GM12872 (cell line): ENCODE measurements around the gene FMN1.

Experiments
- TF ChIP-seq, protein P1 (sequence below): IDR thresholded peaks from 3 replicates; pipeline ENCODE4 v1.5.1; 2011; ENCODE audit warnings: low read depth, mild to moderate bottlenecking, low read length, moderate library complexity; ENCODE audit not compliant: insufficient read depth

Gene FMN1

GRCh38 chr15:33099213-33099612 lies 95.3 kb downstream of the FMN1 start:
- TF ChIP-seq, protein P1, sequence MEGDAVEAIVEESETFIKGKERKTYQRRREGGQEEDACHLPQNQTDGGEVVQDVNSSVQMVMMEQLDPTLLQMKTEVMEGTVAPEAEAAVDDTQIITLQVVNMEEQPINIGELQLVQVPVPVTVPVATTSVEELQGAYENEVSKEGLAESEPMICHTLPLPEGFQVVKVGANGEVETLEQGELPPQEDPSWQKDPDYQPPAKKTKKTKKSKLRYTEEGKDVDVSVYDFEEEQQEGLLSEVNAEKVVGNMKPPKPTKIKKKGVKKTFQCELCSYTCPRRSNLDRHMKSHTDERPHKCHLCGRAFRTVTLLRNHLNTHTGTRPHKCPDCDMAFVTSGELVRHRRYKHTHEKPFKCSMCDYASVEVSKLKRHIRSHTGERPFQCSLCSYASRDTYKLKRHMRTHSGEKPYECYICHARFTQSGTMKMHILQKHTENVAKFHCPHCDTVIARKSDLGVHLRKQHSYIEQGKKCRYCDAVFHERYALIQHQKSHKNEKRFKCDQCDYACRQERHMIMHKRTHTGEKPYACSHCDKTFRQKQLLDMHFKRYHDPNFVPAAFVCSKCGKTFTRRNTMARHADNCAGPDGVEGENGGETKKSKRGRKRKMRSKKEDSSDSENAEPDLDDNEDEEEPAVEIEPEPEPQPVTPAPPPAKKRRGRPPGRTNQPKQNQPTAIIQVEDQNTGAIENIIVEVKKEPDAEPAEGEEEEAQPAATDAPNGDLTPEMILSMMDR: no peak

GRCh38 chr15:33098094-33099058 lies 96.1 kb downstream of the FMN1 start:
- TF ChIP-seq, protein P1: no peak

GRCh38 chr15:33096134-33096533 lies 98.4 kb downstream of the FMN1 start:
- TF ChIP-seq, protein P1: no peak

- TF ChIP-seq, protein P1: no peak
Observed at GRCh38 chr15:33095641-33096040, 98.9 kb downstream of the FMN1 start.

GRCh38 chr15:33094336-33094735 lies 100.2 kb downstream of the FMN1 start:
- TF ChIP-seq, protein P1: no peak

DNA sequence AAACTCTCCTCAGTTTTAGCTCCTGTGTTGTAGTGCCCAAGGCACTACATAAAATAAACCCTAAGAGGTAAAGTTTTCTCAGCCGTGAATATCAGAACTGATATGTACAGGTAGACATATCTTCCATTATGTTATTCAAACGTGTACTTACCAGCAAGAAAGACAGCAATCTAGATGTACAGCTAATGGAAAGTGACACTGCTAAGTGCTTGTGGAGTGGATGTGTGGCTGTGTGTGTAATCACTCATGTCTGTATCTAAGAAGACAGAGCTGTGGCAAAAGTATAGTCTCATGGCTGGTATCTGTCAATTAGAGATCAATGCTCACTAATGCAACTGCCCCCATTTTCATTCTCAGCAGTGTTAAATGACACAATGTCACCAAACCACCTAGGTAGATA lies 101.3 kb downstream of the FMN1 start:
- TF ChIP-seq, protein P1: no peak

DNA sequence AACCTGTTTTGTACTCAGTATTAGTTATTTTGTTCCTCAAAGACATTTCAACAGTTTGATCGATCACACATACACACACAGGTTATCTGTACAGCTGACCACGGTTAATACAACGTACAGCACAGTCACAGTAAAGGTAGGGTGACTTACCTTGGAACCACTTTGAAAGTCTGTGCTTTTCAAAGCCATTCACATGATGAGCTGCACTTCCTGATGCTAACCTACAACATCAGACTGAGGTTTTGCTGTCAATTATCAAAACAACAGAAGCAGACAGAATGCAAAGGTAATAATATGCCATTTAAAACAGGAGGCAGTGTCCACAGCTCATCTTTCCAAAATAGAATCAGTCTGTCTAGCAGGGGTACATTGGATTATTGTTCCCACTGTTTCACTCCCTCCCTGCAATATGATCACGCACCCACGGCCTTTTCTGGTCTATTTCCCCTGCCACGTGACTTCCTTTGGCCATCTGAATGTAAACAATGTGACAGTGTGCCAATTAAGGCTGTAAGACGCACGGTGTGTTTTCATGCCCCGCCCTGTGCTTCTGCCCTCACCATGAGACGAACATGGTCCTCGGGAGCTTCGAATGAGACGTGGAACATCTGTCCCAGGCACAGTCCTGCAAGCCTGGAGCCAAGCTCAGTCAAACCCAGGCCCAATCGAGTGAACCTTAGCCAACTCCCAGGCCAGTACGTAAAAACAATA lies 102.4 kb downstream of the FMN1 start:
- TF ChIP-seq, protein P1: no peak
